NCI-H460 (cell line): ENCODE measurements around the gene DPH2. TPM values are rescaled to one million over a fixed set of nuclear protein-coding genes. Genes with fewer than 3 reads are reported as not detected.

Source experiments
- DNase-seq: peaks from one replicate; pipeline ENCODE4 v3.0.0-alpha.2; 2016; ENCODE audit warnings: low read depth; ENCODE audit errors: extremely low read depth
- total RNA-seq: library from RNA; depleted of rRNA; stranded (reverse); fragments of >200 nt; shearing (Covaris generic); gene quantifications from 2 replicates; pipeline ENCODE4 v1.2.3, GENCODE V29; 2014

The DPH2 gene
- total RNA-seq, 1 experiment from 2014 or later: 28.9 TPM

DNA sequence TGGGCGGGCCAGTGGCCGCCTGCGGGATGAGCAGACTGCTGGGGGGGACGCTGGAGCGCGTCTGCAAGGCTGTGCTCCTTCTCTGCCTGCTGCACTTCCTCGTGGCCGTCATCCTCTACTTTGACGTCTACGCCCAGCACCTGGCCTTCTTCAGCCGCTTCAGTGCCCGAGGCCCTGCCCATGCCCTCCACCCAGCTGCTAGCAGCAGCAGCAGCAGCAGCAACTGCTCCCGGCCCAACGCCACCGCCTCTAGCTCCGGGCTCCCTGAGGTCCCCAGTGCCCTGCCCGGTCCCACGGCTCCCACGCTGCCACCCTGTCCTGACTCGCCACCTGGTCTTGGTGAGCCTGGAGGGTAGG is 11.3 kb downstream of the DPH2 start:
- DNase-seq: no peak

DNA sequence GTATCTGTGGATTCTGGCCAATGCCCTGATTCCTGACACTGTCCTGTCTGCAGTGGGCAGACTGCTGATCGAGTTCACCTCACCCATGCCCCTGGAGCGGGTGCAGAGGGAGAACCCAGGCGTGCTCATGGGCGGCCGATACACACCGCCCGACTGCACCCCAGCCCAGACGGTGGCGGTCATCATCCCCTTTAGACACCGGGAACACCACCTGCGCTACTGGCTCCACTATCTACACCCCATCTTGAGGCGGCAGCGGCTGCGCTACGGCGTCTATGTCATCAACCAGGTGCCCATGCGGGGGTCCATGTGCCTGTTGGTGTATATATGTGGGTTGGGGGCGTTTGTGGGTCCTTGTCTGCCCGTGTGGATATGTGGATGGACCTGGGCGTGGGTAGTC is 11.8 kb downstream of the DPH2 start:
- no peak for DNase-seq

DNA sequence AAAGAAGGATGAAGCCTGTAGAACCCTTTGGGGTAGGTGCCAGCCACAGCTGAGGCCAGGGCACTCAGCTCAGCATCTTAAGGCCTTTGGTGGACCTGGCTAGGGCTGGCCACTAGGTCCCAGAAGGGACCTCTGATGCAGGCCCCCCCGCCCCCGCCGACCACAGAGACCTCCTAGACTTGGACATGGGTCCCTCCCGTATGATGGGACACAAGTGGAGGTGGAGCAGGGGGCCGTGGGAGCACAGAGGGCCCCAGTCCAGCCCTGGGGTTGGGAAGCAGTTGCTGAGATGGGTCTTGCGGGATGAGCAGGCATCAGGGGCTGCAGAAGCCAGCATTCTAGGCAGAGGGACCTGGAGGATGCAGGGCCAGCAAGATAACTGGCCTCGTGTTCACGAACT is 12.4 kb downstream of the DPH2 start:
- DNase-seq: no peak

GRCh38 chr1:43982808-43983207 is 13.0 kb downstream of the DPH2 start:
- no peak for DNase-seq

DNA sequence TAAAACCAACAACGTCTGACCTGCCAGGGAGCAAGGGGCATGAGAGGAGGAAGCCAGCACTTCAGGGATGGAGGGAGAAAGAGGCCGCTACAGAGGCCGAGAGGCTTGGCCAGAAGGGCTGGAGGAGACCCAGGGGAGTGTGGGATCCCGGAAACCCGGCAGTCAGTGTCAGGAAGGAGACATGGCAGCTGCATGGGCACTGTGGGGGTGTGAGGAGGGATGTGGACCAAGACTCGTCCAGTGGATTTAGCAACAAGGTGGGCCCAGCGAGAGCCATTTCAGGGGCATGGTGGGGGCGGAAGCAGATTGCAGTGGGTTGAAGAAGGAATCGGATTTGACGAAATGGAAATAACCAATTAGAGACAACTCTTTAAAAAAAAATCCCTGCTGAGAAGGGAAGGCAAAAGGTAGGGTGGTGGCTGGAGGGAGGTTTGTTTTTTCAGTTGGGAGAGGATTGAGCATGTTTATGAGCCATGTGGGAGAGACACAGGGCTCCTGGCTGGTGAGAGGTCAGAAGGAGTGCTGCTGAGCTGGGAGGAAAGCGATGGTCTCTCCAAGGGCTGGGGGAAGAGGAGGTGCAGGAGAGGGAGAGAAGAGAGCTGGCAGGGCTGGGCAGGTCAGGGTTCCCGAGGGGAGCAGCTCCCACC is 13.6 kb downstream of the DPH2 start:
- no peak for DNase-seq

GRCh38 chr1:43984855-43985254 is 15.0 kb downstream of the DPH2 start:
- no peak for DNase-seq

DNA sequence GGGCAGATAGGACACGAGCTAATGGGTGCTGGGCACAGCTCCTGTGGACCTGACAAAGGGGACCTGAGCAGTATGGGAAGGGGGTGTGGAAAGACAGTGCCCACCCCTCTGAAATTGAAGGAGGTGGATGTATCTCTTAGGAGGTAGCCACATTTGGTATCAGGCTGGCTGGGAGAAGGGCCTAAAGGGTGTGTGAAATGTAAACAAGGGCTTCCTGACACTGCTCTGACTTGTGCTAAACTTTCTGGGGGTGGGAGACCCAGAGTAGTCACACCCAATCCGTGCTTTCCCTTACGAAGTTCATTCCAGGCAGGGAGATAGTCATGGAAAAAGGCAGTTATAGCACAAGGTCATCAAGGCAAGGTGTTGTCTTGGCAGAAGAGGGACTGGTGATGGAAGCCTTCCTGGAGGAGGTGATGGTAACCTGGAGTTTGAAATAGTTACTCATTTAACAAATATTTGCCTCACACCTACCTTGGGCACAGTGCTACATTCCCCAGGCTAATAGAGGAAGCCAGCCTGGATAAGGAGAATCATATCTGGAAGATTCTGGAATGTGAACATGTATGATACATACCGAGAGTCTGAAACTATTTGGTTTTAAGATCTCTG is 16.3 kb downstream of the DPH2 start:
- no peak for DNase-seq

- peak; percentile 37 for DNase-seq
Measured at GRCh38 chr1:43986712-43987111, 16.9 kb downstream of the DPH2 start.

DNA sequence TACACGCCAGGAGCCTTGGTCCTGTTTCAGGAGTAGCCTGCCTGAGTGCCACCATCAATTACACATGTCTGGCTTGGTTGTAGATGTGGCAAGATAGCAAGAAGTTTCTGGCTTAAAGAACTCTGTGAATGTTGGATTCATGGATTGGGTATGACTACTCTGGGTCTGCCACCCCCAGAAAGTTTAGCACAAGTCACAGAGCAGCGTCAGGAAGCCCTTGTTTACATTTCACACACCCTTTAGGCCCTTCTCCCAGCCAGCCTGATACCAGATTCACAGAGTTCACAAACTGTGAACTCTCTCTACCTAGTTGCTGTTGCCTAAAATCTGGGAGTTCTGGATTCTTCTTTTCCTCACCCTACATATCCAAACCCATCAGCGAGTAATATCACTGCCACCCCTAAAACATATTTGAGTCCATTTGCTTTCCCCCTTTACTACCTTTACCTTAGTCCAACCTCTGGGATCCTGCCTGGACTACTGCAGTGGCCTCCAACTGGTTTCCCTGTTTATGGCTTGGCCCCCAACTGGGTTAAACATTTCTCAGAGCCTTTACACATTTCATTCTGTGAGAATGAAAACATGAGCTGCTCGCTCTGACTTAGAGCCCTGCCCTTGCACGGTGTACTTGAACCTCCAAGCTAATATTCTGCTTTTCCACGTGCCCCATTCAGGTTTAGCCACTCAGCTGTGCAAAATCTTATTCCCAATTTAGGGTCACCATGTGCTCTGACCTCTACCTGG is 17.5 kb downstream of the DPH2 start:
- DNase-seq: no peak

DNA sequence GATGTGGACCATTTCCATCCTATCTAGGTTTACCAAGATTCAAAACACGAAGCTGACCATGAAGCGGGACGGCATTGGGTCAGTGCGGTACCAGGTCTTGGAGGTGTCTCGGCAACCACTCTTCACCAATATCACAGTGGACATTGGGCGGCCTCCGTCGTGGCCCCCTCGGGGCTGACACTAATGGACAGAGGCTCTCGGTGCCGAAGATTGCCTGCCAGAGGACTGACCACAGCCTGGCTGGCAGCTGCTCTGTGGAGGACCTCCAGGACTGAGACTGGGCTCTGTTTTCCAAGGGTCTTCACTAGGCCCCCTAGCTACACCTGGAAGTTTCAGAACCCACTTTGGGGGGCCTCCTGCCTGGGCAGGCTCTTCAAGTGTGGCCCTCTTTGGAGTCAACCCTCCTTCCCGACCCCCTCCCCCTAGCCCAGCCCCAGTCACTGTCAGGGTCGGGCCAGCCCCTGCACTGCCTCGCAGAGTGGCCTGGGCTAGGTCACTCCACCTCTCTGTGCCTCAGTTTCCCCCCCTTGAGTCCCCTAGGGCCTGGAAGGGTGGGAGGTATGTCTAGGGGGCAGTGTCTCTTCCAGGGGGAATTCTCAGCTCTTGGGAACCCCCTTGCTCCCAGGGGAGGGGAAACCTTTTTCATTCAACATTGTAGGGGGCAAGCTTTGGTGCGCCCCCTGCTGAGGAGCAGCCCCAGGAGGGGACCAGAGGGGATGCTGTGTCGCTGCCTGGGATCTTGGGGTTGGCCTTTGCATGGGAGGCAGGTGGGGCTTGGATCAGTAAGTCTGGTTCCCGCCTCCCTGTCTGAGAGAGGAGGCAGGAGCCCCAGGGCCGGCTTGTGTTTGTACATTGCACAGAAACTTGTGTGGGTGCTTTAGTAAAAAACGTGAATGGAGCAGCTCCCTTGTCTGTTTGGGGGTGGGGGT is 20.7 kb downstream of the DPH2 start:
- no peak for DNase-seq

GRCh38 chr1:43991200-43991475 is 21.3 kb downstream of the DPH2 start:
- DNase-seq: no peak

- DNase-seq: peak; percentile 49
Measured at GRCh38 chr1:43991476-43992231, 21.8 kb downstream of the DPH2 start, which contains the start of gene CCDC24. TSS of gene CCDC24 (plus strand) at chr1:43991599. CDS start at chr1:43991879, 280 bp downstream.

DNA sequence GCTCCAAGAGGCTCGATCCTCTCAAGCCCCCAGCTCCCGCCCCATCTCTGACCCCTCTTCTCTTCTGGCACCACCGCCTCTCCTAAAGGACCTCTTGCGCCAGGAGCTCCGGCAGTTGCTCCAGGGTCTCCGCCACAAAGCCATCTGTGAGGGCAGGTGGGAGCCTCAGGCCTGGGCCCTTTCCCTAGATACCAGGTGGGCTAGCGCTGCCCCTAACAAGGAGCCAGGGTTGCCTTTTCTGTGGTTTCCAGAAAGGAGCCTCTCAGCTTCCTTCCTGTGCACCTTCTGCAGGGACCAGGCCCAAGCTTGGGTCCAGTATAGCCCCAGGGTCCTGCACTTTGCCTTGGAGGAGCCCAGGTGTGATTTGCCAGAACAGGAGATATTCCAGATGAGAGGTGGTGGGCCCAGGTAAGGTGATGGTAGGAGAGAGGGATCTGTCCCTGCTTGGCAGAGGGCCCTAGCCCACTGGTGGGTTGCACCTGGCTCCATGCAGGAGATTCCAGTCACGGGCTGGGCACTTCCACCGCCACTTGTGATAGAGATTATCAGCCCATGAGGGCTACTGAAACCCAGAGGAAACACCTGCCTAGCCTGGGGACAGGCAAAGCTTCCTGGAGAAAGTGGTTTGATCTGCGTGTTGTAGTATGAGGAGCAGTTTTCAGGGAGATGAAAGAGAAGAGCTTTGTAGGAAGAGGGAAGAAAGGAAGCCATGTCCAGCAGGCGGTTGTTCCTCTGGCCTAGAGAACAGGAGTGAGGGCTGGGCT is 22.6 kb downstream of the DPH2 start:
- no peak for DNase-seq

GRCh38 chr1:43993206-43993914 is 23.6 kb downstream of the DPH2 start:
- DNase-seq: no peak

DNA sequence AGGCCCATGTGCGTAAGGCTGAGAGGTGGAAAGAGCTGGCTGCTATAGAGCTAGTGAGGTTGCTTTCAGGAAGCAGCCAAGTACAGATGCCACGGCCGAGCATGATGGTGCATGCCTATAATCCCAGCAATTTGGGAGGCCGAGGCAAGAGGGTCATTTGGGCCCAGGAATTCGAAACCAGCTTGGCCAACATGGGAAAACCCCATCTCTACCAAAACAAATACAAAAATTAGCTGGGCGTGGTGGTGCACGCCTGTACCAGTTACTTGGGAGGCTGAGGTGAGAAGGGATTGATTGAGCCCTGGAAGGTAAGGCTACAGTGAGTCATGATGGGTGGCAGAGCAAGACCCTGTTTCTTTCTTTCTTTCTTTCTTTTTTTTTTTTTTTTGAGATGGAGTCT is 24.3 kb downstream of the DPH2 start:
- DNase-seq: no peak

DNA sequence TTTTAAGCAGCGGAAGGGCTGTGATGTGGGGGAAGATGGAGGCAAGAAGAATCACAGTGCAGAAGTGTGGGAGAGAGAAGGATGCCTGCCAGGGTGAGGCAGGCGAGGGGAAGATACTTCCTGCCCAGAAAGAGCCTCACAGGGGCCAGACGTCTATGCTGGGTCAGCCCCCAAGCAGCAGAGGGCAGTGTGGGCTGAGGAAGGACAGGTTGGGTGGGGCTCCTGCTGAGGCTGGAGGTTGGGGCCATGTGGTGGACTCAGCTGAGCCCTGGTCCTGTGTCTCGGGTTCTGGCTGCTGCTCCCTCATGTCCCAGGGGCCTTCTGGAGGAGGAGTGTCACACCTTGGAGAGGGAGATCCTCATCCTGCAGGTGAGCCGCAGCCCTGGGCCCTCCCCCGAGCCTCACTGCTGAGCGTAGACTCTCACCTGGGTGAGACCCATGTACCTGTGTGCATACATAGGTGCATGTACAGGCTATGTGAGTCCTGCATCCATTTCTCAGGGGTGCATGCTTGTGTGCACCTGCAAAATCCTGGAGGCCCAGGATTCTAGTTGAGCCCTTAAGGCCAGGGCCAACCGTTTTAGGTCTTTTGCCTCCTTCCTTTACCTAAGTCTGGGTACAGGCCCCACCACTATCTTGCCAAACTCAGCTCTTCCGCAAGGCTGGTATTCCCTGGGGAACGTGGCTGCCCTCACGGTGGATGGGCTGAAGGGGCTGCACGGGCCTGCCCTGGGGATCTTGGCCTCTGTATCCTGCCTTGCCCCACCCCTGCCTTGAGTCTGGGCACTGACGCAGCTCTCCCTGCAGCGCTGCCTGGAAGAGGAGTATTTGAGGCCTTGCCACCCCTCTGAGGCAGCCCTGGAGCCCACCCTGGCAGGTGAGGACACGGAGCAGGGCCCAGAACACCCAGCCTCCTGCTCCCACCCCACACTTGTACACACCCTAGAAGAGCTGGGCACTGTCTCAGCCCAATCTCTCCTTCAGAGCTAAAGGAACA is 25.3 kb downstream of the DPH2 start:
- DNase-seq: no peak

DNA sequence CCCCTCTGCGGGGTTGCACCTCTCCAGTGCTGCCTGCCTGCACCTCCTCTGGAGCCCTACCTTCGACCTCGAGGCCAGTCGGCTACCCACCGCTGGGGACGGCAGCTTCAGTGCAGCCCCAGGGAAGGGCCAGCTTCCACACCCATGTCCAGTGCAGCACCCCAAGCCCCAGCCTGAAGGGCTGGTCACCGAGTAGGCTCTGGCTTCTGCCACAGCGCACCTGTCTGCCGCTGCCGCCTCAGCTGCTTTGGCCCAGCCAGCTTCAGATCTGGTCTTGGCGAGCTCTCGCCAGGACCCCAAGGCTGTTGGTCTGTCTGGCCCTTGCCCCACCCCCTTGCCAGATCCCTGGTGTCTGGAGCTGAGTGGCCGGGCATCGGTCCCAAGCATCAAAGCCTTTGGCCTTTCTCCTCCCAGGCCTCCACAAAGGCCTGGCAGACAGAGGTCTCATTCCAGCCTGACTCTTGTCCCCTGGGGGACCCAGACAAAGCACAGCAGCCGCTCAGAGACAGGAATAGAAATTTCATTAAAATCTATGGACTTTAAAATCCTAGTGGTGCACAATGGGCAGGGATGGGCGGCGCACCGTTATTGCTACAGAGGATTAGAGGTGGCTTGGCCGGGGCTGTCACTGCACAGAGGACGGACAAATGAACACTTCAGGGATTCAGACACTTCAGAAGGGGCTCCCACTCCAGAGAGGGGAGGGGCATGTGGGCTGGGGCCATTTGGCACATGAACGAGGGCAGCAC is 26.3 kb downstream of the DPH2 start:
- no peak for DNase-seq
